Muscle layer of colon (tissue), 2 donors: ENCODE measurements around the gene OR7A10.

Experiments used
- H3K27ac ChIP-seq: one replicate; pipeline ENCODE4 v1.7.0; 2013; ENCODE audit warnings: low read depth, mild to moderate bottlenecking, low read length, moderate library complexity
- H3K27me3 ChIP-seq, 2 donors: one replicate each; pipeline ENCODE4 v1.7.0; 2013; ENCODE audit warnings: low read length in 2 of 2, mild to moderate bottlenecking in 2 of 2; ENCODE audit not compliant: insufficient read depth in 2 of 2, control insufficient read depth in 1 of 2
- H3K36me3 ChIP-seq: one replicate; pipeline ENCODE4 v1.7.0; 2013; ENCODE audit warnings: mild to moderate bottlenecking, low read length; ENCODE audit not compliant: insufficient read depth
- H3K4me1 ChIP-seq: one replicate; pipeline ENCODE4 v1.7.0; 2013; ENCODE audit warnings: mild to moderate bottlenecking, low read length; ENCODE audit not compliant: insufficient read depth
- H3K4me3 ChIP-seq, 2 donors: one replicate each; pipeline ENCODE4 v1.7.0; 2013; ENCODE audit warnings: low read length in 2 of 2, low read depth in 1 of 2, mild to moderate bottlenecking in 1 of 2, moderate library complexity in 1 of 2
- H3K9ac ChIP-seq: one replicate; pipeline ENCODE4 v1.7.0; 2013; ENCODE audit warnings: low read length
- H3K9me3 ChIP-seq: one replicate; pipeline ENCODE4 v1.7.0; 2013; ENCODE audit warnings: mild to moderate bottlenecking, low read length
- donor health status: abdominal sarcoma.
- donor health status: Adenocarcinoma of cecum.

OR7A10 gene

DNA sequence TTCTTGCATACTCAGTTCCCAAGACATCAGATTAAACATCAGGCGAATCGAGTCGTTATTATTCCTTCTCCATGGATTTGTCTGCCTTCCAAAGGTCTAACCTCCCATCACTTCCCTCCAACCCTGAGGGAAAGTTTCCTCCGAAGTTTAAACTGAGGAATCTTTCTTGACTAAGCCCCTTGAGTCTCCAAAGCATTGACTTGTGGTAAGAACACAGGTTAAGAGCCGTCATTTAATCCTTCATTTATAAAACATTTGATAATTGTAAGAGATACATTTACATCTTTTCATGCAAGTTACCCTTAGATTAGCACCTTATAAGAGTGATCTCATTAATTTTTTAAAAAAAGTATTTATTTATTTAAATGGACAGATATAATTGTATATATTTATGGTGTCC is at the start of gene OR7A10:
Gene OR7A10 (minus strand): TSS at position 101 of the 400 bp plus-strand sequence. CDS start 7,045 bp downstream, outside the sequence.
- no peak within 1 kb of the TSS for H3K9ac ChIP-seq
- no peak within 1 kb of the TSS for H3K4me3 ChIP-seq
- H3K27me3 ChIP-seq = no peaks in the 10 kb centered on the region
- H3K36me3 ChIP-seq = no peaks in the 10 kb centered on the region
- no peaks in the 10 kb centered on the region for H3K9me3 ChIP-seq
- no peak within 1 kb of the TSS for H3K27ac ChIP-seq
- no peaks in the 10 kb centered on the region for H3K4me1 ChIP-seq

GRCh38 chr19:14890643-14891379 is 42.1 kb upstream of the OR7A10 start:
- H3K9me3 ChIP-seq = no peaks in the 10 kb centered on the region
- peaks cover 4% of the 10 kb centered on the region for H3K4me1 ChIP-seq
- H3K27ac ChIP-seq = no peak overlapping the region
- no peaks in the 10 kb centered on the region for H3K36me3 ChIP-seq
- H3K4me3 ChIP-seq = no peak overlapping the region
- no peak overlapping the region for H3K9ac ChIP-seq
- no peaks in the 10 kb centered on the region for H3K27me3 ChIP-seq

DNA sequence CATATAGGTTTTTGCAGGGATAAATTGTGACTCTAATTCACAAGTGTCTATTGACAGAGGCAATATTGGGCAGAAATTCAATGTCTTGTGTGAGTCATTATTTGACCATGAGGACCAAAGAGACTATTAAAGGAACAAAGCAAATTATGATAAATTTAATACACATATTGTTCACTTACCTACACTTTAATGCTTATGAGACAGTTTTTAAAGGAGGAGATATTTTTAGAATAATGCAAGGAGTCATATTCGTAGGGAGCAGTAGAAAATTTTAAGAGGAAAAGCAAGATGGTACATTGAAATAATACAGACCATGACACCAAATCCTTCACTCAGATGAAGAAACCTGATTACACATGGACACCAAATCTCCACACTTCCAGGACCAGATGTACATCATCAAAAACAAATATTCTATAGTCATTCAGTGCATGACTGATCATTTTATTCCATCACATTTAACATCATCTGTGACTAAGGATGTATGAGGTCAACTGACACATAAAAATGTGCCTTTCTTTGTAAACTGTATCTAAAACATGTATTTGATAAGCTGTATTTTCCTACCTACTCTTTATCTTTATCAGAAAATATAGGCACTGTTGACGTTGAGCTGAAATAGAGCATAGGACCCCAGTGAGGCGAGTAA is 41.4 kb upstream of the OR7A10 start:
- H3K9ac ChIP-seq = no peak overlapping the region

DNA sequence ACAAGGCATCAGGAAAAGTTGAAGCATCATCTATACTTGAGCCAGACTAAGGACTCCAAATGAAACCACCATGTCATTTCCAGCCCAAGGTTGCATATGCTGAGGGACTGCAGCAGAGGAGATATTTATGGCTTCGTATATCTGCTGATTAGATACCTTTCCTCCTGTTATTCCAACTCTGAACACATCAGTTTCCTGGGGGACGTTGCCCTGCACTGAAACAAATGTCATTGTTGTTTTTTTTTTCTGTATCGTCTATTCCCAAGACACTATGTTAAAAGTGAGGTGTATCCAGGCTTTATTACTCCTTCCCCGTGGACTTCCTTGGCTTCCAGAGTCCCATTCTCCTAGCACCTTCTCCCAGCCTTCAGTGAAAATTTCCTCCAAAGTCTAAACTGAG is 37.3 kb upstream of the OR7A10 start, which contains the start of gene OR7A17:
Gene OR7A17 (minus strand): TSS at position 101 of the 400 bp plus-strand sequence. CDS start 4,777 bp downstream, outside the sequence.
- no peaks in the 10 kb centered on the region for H3K36me3 ChIP-seq
- no peaks in the 10 kb centered on the region for H3K27me3 ChIP-seq
- peaks cover 3% of the 10 kb centered on the region for H3K4me1 ChIP-seq
- H3K4me3 ChIP-seq = no peak within 1 kb of the TSS
- no peaks in the 10 kb centered on the region for H3K9me3 ChIP-seq
- H3K9ac ChIP-seq = no peak within 1 kb of the TSS
- no peak within 1 kb of the TSS for H3K27ac ChIP-seq

More for the DNA sequence above, 41.4 kb upstream of the OR7A10 start:
- Histone ChIP-seq H3K27me3 (no peaks in the 10 kb centered on the region), H3K9me3 (no peaks in the 10 kb centered on the region), H3K27ac (no peak overlapping the region), H3K36me3 (no peaks in the 10 kb centered on the region), H3K4me3 (no peak overlapping the region), H3K4me1 (peaks cover 4% of the 10 kb centered on the region)

DNA sequence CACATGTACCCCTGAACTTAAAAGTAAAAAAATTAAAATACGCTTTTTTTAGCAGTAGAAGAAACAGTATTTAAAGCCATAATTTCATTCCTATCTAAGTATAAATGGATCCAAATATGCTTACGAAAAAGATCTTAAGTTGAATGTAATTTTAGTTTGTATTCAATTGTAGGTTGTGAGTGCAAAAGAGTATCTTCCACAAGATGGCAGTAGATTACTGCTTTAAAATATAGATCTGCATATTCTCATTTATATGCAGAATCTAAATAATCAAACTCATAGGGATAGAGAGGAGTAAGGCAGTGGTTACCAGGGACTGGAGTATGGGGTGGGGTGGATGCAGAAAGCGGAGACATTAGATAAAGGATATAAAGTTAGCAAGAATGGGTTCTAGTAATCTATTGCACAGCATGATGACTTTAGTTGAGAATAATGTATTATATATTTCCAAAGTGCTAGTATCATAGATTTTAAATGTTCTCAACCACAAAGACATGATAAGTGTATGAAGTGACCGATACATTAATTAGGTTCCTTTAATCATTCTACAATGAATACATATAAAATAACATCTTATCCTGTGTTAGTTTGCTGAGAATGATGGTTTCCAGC is 23.0 kb upstream of the OR7A10 start:
- Histone ChIP-seq H3K4me1 (no peaks in the 10 kb centered on the region), H3K27ac (no peak overlapping the region), H3K27me3 (peaks cover 0 to 6% of the 10 kb centered on the region in 2 donors), H3K4me3 (no peak overlapping the region), H3K9me3 (no peaks in the 10 kb centered on the region), H3K9ac (no peak overlapping the region), H3K36me3 (no peaks in the 10 kb centered on the region)

DNA sequence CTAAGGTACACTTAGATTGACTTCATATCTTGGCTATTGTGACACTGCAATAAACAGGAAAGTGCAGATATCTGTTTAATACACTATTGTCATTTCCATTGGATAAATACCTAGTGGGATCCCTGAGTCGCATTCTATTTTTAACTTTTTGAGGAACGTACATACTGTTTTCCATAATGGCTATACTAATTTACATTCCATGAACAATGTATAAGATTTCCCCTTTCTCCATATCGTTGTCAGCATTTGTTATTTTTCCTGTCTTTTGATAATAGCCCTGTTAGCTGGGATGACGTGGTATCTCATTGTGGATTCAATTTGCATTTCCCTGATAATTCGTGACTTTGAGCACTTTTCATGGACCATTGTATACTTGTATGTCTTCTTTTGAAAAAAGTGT is 19.8 kb upstream of the OR7A10 start:
- Histone ChIP-seq H3K36me3 (no peaks in the 10 kb centered on the region), H3K9ac (no peak overlapping the region), H3K27me3 (peaks cover 0 to 6% of the 10 kb centered on the region in 2 donors), H3K4me1 (no peaks in the 10 kb centered on the region), H3K4me3 (no peak overlapping the region), H3K27ac (no peak overlapping the region), H3K9me3 (no peaks in the 10 kb centered on the region)

- Histone ChIP-seq H3K36me3 (no peaks in the 10 kb centered on the region), H3K9ac (no peak overlapping the region), H3K4me3 (no peak overlapping the region), H3K27me3 (no peaks in the 10 kb centered on the region), H3K27ac (no peak overlapping the region), H3K4me1 (no peaks in the 10 kb centered on the region), H3K9me3 (no peaks in the 10 kb centered on the region)
Measured at GRCh38 chr19:14843578-14843977, 5.1 kb downstream of the OR7A10 start.

GRCh38 chr19:14843169-14843568 is 5.6 kb downstream of the OR7A10 start:
- Histone ChIP-seq H3K9ac (no peak overlapping the region), H3K9me3 (no peaks in the 10 kb centered on the region), H3K27ac (no peak overlapping the region), H3K4me1 (no peaks in the 10 kb centered on the region), H3K27me3 (no peaks in the 10 kb centered on the region), H3K4me3 (no peak overlapping the region), H3K36me3 (no peaks in the 10 kb centered on the region)

- Histone ChIP-seq H3K9me3 (no peaks in the 10 kb centered on the region), H3K4me3 (no peak overlapping the region), H3K4me1 (no peaks in the 10 kb centered on the region), H3K27me3 (no peaks in the 10 kb centered on the region), H3K27ac (no peak overlapping the region), H3K36me3 (no peaks in the 10 kb centered on the region), H3K9ac (no peak overlapping the region)
Measured at GRCh38 chr19:14840206-14840605, 8.5 kb downstream of the OR7A10 start.

GRCh38 chr19:14837391-14837790 is 11.3 kb downstream of the OR7A10 start:
- H3K27me3 ChIP-seq = no peaks in the 10 kb centered on the region
- H3K36me3 ChIP-seq = no peaks in the 10 kb centered on the region
- no peak overlapping the region for H3K9ac ChIP-seq
- H3K4me3 ChIP-seq = no peak overlapping the region
- H3K9me3 ChIP-seq = no peaks in the 10 kb centered on the region
- H3K27ac ChIP-seq = no peak overlapping the region
- no peaks in the 10 kb centered on the region for H3K4me1 ChIP-seq

DNA sequence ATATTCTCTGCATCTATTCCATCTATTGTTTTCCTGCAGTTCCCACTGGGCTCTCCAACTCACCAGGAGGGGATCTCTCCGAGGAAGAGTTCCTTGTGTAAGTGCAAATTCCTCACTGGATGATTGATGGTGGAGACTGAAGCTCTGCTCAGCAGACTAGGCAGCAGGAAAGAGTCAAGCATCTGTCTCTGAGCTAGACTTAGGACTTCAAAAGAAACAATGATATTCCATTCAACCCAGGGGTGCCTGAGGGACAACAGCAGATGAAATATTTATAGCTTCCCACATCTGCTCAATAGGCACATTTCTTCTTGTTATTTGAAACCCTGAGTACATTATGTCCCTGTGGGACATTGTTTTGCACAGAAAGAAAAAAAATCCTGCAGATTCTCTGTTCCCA is 13.7 kb downstream of the OR7A10 start, which contains the start of the genes OR7A5 and OR7C1:
Gene OR7A5 (minus strand): TSS at position 175 of the 400 bp plus-strand sequence. CDS start 6,944 bp downstream, outside the sequence.
Gene OR7C1 (minus strand): TSS at position 175 of the 400 bp plus-strand sequence. CDS start 35,049 bp downstream, outside the sequence.
- Histone ChIP-seq H3K4me3 (no peak within 1 kb of the TSS), H3K9me3 (no peaks in the 10 kb centered on the region), H3K27ac (no peak within 1 kb of the TSS), H3K27me3 (no peaks in the 10 kb centered on the region), H3K36me3 (no peaks in the 10 kb centered on the region), H3K9ac (no peak within 1 kb of the TSS), H3K4me1 (no peaks in the 10 kb centered on the region)
